ENCODE measurements around the gene SLC38A7. TPM values are rescaled to one million over a fixed set of nuclear protein-coding genes. Genes with fewer than 3 reads are reported as not detected.

The SLC38A7 gene
- total and polyA plus RNA-seq, 2 donors (not counting 3 experiments of a cell fraction or from before 2014, with no cell fraction given), result 33.2 to 44.4 TPM

DNA sequence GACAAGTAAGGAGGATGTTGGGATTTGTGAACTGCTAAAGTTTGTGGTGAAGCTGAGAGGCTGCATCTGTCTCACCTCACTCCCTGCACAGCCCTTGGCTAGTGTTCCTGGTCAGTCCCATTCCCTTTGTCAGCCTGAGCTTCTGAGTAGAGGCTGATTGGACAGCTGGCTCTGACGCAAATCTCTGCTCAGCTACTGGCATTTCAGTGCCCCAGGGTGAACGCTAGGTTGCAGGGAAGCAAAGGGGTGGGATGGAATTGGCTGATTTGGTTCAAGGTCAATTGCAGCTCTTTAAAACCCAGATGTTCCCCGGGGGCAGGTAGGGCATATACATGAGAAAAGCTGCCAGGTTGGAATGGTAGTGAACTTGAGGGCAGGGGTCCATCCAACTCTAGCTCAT, 31.8 kb downstream of the SLC38A7 start:
- ChIA-PET POLR2A (no interaction called here), CTCF (interaction anchor here (0.9 to 3.3 kb wide), 4 partner anchors 8 to 142 kb away, joined by 3 to 18 read pairs (median 9); no protein-coding TSS in a partner anchor)
- peaks cover 2 to 5% of the 10 kb centered on the region in 2 experiments for H3K27me3 ChIP-seq (ENCODE audit: control insufficient read depth in 2 of 2, insufficient read depth in 2 of 2, low read length in 2 of 2)
- H3K4me1 ChIP-seq (ENCODE audit: control insufficient read depth, extremely low read depth, insufficient read depth, low read length), result no peaks in the 10 kb centered on the region
- no peaks in the 10 kb centered on the region for H4K20me1 ChIP-seq (replicated peaks; ENCODE audit: control insufficient read depth, extremely low read depth, insufficient read depth, low read length)
- dilution Hi-C loops (cut with MboI; ENCODE audit: extremely low pct_ligation_motif_present, low sequenced_read_pairs), result no loop called here
- no peaks in the 10 kb centered on the region for H3K9me1 ChIP-seq (replicated peaks; ENCODE audit: control insufficient read depth, extremely low read depth, insufficient read depth, low read length)
- no peak overlapping the region for H3K27ac ChIP-seq (ENCODE audit: insufficient read depth, low read depth, low read length)
- no peak overlapping the region for H3K4me3 ChIP-seq (replicated peaks in 1 of 3; ENCODE audit: insufficient read depth in 1 of 3, low read depth in 1 of 3, low read length in 3 of 3)
- no peak overlapping the region for H2AFZ ChIP-seq (ENCODE audit: low read depth, low read length)
- DNase-seq (ENCODE audit: low read depth, low spot score), result no peak
- H3K4me2 ChIP-seq (ENCODE audit: insufficient read depth, low read length), result no peak overlapping the region
- H3K79me2 ChIP-seq (ENCODE audit: control insufficient read depth, insufficient read depth, low read length), result no peaks in the 10 kb centered on the region
- H3K9me3 ChIP-seq (replicated peaks; ENCODE audit: control insufficient read depth, insufficient read depth, low read length), result no peaks in the 10 kb centered on the region
- no TSS peak for BruUV-seq (replicated peaks)
- intact Hi-C loops (cut with micrococcal nuclease), result no loop called here
- TF ChIP-seq, protein P1, sequence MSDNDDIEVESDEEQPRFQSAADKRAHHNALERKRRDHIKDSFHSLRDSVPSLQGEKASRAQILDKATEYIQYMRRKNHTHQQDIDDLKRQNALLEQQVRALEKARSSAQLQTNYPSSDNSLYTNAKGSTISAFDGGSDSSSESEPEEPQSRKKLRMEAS (IDR thresholded peaks at IDR 0.05; ENCODE audit: insufficient read depth, insufficient read length), result no peak
- TF ChIP-seq POLR2AphosphoS5 (IDR thresholded peaks at IDR 0.05; ENCODE audit: insufficient read depth, low read depth, low read length), result no peak
- no peak for TF ChIP-seq MYC (IDR thresholded peaks at IDR 0.05; ENCODE audit: low read depth, low read length)
- no peak for TF ChIP-seq GATA2 (IDR thresholded peaks at IDR 0.05; ENCODE audit: insufficient read depth, insufficient read length, low read depth, low read length)
- TF ChIP-seq, protein P2, sequence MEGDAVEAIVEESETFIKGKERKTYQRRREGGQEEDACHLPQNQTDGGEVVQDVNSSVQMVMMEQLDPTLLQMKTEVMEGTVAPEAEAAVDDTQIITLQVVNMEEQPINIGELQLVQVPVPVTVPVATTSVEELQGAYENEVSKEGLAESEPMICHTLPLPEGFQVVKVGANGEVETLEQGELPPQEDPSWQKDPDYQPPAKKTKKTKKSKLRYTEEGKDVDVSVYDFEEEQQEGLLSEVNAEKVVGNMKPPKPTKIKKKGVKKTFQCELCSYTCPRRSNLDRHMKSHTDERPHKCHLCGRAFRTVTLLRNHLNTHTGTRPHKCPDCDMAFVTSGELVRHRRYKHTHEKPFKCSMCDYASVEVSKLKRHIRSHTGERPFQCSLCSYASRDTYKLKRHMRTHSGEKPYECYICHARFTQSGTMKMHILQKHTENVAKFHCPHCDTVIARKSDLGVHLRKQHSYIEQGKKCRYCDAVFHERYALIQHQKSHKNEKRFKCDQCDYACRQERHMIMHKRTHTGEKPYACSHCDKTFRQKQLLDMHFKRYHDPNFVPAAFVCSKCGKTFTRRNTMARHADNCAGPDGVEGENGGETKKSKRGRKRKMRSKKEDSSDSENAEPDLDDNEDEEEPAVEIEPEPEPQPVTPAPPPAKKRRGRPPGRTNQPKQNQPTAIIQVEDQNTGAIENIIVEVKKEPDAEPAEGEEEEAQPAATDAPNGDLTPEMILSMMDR (IDR thresholded peaks at IDR 0.05; ENCODE audit: extremely low read depth in 1 of 2, insufficient read depth in 1 of 2, low read depth in 1 of 2, low read length in 2 of 2), result no peak
- TF ChIP-seq POLR2A (IDR thresholded peaks at IDR 0.05; ENCODE audit: low read depth, low read length), result no peak
- no peak for TF ChIP-seq FOS (IDR thresholded peaks at IDR 0.05; ENCODE audit: borderline replicate concordance, insufficient read depth, low read length)
- no peak for TF ChIP-seq JUN (IDR thresholded peaks at IDR 0.05; ENCODE audit: borderline replicate concordance, insufficient read depth, insufficient read length, low read depth)
- no peak for TF ChIP-seq EZH2 (IDR thresholded peaks at IDR 0.05; ENCODE audit: borderline replicate concordance, low read depth, low read length, severe bottlenecking)
- no peak for FAIRE-seq
- no peak overlapping the region for H3K9ac ChIP-seq (replicated peaks; ENCODE audit: extremely low read depth, insufficient read depth, low read length)
- no peaks in the 10 kb centered on the region for H3K36me3 ChIP-seq (ENCODE audit: control insufficient read depth in 2 of 2, extremely low read depth in 1 of 2, insufficient read depth in 2 of 2, low read length in 2 of 2)

Data from endothelial cell of umbilical vein (primary cell).